Activated naive CD4-positive, alpha-beta T cell treated with Interleukin-2 at 50 U/mL for 16 hours (primary cell): ENCODE measurements around the gene CDC42EP5.
"Not testable (repeated sequence)": the region's sequence is repeated elsewhere in the genome, so short reads cannot be mapped to it uniquely, and the experiment has no call there.

Source experiments
- DNase-seq: peaks from one replicate; pipeline ENCODE4 v3.0.0-alpha.2; 2020

Gene CDC42EP5

DNA sequence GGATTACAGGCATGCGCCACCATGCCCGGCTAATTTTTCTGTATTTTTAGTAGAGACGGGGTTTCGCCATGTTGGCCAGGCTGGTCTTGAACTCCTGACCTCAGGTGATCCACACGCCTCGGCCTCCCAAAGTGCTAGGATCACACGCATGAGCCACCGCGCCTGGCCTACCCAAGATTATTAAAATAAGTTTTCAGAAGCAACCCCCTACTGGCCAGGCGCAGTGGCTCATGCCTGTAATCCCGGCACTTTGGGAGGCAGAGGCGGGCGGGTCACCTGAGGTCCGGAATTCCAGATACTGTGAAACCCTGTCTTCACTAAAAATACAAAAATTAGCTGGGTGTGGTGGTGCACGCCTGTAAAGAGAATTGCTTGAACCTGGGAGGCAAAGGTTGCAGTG is 26.7 kb downstream of the CDC42EP5 start:
- not testable (repeated sequence) for DNase-seq

DNA sequence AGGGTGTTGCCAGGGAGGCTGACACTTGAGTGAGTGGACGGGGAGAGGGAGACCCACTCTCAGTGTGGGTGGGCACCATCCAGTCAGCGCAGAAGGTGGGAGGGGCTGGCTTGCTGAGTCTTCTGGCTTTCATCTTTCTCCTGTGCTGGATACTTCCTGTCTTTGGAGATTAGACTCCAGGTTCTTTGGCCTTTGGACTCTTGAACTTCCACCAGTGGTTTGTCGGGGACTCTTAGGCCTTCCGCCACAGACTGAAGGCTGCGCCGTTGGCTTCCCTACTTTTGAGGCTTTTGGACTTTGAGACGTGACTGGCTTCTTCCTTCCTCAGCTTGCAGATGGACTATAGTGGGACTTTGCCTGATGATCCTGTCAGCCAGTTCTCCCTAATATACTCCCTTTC is 28.4 kb downstream of the CDC42EP5 start:
- no peak for DNase-seq

DNA sequence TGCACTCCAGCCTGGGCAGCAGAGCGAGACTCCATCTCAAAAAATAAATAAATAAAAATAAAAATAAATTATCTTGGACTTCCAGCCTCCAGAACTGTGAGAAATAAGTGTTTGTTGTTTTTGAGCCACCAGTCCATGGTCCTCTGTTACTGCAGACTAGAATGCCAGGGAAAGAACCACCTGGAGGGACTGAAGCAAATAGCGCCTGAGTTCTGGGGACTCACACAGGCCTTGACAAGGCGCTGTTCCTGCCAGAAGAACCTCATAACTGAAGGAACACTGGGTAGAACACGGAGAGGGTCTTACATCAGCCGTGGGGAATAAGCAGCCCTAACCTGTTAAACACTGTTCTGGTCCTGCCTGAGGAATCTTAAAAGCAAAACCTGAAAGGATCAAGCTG is 32.5 kb downstream of the CDC42EP5 start:
- no peak for DNase-seq

DNA sequence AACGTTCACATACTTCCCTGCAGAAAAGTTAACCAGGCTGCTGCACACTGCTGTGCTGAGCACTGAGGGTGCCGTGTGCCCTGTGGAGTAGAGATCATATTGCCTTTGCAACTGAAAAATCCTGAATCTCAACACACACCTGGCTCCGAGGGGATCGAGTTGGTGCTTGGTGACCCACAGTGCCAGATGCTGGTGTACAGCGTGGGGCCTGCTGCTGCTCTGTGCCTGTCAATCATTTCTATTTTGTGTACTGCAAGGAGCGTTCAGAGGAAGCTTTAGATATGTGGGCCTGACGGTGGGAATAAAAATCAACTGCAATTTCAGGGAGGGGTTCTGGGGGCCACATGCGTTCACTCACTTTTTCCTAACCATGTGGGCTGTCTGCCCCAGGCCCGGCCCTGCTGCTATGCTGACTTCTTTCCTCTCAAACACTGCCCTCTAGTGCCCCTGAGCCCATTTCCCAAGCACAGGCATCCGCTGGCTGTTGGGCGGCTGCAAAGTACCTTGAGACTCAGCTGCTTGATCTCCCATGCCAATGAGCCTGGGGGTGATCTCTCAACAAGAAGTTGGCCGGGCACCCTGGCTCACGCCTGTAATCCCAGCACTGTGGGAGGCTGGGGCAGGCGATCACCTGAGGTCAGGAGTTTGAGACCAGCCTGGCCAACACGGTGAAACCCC is 33.8 kb downstream of the CDC42EP5 start:
- peak; percentile 20 for DNase-seq

DNA sequence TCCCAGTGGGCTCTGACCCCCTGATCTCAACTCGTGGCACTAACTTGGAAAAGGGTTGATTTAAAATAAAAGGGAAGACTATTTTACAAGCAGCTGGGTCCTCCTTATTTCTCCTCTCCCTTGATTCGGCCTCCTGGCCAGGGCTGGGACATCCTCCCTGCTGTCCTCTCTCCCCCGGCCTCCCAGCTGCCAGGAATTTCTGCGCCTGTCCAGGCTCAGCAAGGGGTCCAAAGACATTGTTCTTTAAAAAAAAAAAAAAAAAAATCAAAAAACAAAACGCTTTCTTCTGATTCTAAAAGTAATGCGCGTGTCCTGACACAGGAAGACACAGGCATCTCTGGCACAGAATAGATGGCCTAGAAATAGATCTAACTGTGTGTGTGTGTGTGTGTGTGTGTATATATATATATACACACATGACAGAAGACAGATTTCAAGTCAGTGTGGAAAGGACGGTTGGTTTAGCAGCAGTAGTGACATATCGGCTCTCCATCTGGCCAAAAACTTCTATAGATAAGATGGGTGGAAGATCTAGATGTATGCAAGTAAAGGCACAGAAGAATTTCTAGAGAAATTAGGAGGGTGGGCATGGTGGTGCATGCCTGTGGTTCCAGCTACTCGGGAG is 36.4 kb downstream of the CDC42EP5 start:
- no peak for DNase-seq

DNA sequence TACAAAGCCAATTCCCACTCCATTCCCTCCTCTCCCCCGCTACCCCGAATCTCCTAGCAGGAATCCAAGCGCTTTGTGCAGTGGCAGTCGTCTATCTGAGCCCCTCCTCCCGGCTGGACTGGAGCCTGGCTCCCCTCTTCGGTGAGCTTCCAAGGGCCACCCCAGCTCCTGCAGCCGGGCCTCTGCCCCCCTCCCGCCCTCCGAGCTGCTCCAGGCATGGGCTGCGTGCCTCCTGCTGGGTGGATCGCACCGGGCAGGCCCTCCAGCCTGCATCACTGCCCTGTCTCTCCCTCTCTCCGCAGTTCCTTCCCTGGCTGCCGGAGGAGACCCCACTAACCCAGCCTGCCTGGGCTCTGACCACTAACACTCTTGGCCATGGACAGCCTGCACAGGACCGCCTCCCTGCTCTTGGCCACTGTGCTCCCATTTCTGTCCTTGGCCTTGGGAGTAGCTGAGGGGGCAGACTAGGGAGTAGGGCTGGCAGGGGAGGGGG is 37.0 kb downstream of the CDC42EP5 start:
- DNase-seq: no peak

DNA sequence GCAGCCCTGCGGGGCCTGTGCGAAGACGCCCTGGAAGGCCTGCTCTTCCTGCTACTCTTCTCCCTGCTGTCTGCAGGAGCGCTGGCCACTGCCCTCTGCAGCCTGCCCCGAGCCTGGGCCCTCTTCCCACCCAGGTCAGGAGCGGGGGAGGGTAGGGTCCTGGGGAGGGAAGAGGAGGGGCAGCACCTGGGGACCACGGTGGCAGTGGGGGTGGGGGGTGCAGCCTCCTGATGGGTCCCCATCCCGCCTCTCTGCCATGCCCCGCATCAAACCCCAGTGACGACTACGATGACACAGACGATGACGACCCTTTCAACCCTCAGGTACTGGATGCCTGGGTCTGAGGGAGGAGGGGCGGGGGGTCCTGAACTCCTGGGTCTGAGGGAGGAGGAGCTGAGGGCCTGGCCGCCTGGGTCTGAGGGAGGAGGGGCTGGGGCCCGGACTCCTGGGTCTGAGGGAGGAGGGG is 37.5 kb downstream of the CDC42EP5 start:
- no peak for DNase-seq

DNA sequence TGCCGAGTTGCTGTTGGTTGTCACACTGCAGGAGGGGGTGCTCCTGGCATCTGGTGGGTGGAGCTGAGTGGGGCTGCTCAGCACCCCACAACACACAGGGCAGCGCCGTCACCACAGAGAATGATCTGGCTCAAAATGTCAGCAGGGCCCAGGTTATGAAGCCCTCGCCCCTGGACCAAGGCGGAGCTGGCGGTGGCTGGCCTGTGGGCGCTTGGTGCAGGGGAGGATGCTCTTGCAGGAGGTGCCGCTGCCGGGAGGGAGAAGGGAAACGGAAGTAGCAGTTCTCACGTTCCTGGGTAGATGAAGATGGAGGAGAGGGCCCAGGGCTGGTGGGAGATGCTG is 38.3 kb downstream of the CDC42EP5 start:
- no peak for DNase-seq

DNA sequence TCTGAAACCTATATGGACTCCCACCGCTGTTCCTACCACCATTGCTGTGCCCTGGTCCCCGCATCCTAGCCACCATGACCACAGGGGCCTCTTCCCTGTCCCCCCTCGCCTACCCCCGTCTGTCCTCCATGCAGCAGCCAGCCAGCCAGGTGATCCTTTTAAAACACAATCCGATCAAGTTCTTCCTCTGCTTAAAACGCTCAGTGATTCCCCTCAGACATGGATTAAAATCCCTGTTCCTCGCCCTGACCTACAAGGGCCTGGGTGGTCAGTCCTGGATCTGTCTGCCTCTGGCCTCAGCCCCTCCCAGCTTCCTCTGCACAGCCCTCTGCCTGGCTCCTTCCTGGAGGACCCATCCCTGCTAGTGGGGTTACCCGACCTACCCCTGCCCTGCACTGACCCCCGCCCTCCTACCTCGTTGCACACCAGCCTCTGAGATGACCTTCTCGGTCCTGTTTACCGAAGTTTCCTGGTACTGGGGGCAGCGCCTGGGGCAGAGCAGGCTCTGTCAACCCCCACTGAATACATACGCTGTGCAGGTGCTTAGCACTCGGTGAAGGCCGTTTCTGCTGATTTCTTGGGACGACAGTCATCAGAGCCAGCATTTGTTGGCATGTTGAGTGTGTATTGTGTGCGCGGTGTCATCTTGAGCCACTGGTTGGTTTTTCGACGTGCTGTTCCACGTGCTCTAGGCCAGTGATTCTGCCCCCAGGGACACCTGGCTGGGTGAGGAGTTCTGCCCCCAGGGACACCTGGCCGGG is 38.8 kb downstream of the CDC42EP5 start:
- DNase-seq: no peak

DNA sequence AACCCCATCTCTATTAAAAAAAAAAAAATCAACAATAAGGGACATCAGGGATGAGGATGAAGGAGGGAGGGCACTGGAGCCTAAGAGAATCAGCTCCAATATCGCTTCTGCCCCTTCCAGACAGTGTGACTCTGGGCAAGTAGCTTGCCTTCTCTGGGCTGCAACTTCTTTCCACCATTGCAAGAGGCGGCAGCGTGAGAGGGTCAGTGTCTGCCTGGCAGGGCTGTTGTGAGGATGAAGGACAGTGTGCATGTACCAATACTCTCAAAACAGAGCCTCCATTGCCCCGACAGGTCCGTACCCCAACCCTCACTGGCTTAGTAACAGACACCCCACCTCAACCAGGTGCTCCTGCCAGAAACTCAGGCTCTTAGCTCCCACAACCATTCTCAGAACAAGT is 39.4 kb downstream of the CDC42EP5 start:
- no peak for DNase-seq

DNA sequence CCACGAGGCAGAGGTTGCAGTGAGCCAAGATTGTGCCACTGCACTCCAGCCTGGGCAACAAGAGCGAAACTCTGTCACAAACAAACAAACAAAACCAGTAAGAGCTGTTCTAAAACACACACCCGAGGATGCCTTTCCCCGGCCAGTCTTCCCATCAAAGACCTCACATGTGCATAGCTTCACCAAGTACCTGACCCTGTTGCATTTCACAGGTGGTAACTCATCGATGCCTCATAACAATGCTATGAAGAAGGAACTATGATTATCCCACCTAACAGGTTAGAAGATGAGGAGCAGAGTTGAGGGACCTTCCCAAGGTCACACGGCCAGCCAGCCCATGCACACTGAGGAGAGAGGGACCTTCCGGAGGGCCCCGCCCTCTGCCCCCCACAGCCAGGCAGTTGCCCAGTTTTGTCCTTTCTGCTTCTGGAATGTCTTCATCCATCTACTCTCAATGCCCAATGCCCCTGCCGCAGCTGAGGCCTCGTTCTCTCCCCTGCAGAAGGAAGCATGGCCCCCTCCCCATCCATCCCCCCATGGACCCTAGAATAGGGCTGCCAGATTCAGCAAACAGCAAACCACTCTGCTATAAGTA is 40.9 kb downstream of the CDC42EP5 start:
- DNase-seq: no peak

DNA sequence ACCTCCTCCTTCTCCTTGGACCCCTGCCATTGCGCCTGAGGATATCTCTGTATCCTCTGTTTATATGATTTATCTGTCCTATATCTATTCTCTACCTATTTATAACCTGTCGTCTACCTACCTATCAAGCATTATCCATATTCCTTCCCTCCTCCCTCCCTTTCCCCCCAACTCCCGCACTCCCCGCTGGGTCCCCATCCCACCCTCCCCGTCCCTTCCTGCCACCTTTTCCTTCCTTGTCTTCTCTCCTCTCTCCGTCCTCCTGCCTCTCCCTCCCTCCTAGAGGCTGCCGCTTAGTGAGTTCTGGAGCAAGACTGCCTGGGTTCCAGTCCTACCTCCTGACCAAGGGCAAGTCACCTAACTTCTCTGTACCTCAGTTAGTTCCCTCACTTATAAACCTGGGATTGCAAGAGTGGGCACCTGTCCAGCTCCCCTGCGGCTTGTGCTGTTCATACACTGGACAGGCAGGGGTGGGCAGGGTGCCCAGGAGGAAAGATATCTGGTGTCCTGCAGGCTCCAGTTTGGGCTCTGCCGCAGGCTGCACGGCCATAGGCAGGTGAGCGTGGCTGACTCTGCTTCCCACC is 41.7 kb downstream of the CDC42EP5 start:
- no peak for DNase-seq

DNA sequence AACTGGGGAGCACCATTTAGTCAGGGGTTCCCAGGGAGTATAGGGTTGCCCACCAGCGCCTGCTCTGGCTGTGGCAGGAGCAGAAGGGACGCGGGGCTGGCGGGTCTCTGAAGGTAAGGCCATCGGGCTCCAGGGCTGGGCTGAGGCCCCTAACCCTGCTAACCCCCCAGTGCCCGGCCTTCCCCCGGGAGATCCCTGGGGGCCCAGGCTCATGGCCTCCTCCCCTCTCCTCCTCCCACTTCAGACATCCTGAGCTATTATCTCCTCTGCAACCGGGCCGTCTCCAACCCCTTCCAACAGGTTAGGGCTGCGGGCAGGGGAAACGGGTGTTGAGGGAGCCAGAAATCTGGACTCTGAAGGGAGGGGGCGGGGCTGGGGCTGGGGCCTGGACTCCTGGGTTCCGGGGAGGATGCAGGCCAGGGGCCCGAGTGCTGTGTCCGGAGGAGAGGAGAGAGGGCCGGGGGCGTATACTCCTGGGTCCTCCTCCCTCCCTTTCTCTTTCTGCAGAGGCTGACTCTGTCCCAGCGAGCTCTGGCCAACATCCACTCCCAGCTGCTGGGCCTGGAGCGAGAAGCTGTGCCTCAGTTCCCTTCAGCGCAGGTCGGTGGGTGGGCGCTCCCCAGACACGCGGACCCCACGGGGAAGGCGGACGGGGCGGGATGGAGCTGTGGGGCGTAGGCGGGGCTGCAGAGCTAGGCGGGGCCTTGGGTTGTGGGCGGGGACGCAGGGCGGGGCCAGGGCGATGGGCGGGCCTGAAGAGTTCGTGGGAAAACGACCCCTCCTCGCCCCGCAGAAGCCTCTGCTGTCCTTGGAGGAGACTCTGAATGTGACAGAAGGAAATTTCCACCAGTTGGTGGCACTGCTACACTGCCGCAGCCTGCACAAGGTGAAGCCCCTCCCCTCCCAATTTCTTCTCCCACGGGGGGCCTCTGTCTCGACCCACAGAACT is 42.5 kb downstream of the CDC42EP5 start:
- peak; percentile 42 for DNase-seq

DNA sequence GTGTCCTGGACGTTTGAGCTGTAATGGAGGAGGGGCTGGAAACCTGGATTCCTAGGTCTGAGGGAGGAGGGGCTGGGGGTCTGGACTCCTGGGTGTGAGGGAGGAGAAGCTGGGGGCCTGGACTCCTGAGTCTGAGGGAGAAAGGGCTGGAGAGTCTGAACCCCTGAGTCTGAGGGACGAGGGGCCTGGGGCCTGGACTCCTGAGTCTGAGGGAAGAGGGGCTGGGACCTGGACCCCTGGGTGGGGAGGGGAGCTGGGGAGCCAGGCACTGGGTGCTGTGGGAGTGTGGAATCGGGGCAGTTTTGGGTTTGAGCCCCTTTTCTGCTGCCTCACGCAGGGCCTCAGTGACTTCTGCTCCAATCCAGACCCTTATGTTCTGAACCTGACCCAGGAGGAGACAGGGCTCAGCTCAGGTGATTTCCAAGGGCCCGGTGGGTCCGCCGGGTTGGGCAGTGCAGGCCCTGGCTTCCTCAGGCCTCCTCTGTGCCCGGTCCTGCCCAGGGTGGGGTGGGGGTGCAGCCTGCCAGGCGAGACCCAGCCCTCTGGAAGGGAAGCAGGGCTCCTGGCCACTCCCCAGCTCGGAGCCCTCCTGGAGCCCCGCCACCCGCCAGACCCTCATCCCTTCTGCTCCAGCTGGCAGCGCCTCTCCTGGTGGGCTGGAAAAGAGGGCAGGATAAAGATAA is 43.4 kb downstream of the CDC42EP5 start:
- no peak for DNase-seq

DNA sequence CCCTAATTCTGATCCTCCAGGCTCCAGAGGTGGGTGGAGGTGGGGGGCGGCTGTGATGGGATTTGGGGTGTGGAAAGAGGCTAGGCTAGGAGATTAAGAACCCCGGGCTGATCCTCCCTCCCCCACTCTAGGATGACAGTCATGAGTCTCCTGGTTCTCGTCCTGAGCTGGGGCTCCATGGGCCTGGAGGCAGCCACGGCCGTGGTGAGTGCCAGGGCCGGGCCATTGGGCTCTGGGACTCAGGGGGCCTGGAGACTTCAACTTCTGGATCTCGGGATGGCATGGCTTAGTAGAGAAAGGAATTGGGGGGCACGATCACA is 44.0 kb downstream of the CDC42EP5 start:
- no peak for DNase-seq

DNA sequence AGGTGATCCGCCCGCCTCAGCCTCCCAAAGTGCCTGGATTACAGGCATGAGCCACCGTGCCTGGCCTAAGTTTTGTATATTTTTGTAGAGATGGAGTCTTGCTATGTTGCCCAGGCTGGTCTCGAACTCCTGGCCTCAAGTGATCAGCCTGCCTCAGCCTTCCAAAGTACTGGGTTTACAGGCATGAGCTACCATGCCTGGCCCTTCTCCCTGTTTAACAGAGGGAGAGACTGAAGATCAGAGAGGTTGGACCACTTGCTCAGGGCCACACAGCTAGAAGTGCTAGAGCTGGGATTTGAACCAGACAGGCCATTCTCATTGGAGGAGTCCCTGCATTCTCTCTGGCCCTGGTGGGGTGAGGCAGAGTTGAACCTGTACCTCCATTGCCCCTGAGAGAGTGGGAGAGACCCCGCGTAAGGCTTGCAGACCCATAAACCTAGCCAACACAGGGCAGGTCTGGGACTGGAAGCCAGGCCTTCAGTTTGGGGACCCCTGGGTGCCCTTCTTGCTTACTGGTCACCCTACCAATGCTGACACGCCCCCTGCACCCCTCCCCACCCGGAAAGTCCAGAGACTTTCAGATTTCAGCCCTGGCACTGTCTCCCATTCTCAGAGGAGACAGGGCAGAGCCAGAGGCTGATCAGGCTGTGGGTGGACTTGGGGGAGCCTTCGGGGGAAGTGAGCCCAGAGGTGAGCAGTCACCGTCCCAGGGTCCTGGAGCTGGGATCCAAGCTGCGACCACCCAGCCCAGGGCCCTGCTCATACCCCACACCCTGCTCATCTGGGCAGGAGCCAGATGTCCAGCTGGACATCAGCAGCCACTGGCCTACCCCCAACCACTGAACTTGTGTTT is 44.5 kb downstream of the CDC42EP5 start:
- DNase-seq: no peak

DNA sequence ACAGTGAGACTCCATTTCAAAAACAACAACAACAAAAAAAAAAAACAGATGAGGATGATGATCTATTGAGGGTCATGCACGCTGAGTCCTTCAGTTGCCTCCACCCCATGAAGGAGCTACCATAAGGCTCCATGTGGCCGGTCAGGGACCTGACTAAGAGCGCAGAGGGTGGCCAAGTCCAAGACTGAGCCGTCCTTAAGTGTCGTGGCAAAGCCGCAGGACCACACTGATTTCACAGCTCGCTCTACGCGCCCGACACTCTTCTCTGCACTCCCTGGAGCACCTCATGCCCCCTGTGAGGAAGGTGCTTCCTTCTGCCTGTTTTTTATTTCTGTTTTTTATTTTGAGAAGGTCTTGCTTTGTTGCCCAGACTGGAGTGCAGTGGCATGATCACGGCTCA is 45.5 kb downstream of the CDC42EP5 start:
- DNase-seq: no peak

DNA sequence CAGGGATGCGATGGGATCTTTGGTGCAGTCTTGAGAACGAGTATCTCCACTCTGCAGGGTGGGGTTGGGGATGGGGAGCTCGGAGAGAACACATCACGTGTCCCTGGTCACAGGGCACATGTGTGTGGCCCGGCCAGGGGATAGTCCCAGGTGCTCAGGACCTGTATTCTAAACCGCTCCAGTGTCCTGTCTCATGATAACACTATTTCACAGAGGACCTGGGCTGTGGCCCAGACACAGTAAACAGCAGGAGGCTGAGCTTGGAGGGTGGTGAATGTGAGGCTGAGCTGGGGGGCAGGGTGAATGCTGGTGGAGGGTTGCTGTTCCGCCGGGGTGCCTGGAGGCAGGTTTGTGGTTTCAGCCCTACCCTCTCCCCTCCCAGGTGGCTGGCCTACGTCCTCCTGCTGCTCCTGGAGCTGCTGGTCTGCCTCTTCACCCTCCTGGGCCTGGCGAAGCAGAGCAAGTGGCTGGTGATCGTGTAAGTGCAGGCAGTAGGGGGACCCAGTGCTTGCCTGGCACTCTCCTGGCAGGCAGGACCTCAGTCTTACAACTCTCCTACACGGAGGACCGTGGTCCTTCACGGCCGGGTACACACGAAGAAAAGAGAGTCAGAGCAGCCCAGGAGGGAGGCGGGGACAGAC is 46.7 kb downstream of the CDC42EP5 start:
- DNase-seq: no peak

DNA sequence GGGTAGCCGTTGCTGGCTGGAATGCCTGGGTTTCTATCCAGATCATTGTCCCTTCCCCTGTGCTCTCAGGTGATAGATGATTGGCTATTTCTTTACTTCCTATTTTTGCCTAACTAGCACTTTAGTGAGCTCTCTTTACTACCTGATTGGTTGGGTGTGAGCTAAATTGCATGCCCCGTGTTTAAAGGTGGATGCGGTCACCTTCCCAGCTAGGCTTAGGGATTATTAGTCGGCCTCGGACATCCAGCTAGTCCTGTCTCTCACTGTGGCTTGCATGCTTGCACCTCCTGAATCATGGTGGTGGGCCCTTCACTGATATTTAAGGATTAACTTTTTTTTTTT is 47.7 kb downstream of the CDC42EP5 start:
- no peak for DNase-seq

DNA sequence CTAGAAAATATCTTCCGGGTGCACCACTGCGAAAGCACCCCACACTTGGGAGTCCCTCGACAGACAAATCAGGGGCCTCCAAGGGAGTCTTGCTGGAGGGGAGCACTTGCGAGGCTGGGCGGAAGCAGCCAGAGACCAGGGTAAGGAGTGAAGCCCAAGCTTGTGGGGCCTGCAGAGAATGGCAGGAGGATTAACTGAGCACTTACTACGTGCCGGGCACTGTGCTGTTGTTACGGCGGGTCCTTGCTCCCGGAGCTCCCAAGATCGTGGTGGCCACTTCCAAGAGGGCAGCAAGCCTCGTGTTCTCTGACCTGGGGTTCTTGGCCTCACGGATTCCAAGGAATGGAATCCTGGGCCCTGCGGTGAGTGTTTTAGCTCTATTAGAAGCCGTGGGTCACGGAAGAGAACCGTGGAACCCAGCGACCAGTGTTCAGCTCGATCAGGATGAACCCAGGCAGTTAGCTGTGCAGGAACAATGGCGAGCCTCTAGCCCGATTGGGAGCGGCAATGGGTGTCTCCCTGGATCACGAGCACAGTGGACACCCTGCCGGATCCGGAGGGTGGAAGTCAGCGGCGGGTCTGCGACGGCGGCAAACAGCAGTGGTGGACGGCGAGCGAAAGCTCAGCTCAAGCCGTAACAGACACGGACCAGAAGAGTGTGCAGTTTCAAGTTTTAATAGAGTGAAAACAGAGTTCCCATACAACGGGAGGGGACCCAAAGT is 48.3 kb downstream of the CDC42EP5 start:
- DNase-seq: no peak
